Measurements from ENCODE around the gene CDH23.

The CDH23 gene

DNA sequence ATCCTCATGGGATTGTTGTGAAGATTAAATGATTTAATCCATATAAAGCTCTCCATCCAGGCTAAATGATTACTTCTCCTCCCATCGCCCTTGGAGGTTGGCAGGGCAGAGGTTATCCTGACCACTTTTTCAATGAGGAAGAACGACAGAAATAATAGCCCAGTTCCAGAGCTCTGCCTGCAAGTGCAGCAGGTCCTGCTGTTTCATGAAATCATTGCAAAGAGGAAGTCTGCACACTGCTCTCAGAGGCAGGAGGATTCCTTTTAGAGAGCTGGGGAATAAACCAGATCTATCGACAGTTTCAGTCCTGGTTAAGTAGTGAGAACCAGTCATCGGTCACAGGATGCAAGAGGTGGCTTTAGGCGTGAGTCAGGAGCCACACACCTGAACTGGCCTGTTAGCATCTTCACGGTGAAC, 25.0 kb upstream of the CDH23 start:
- Histone ChIP-seq H3K27me3 (ENCODE audit: control insufficient read depth, insufficient read depth, low read length) (no peaks in the 10 kb centered on the region), H3K9ac (no peak overlapping the region), H3K79me2 (no peaks in the 10 kb centered on the region), H3K4me2 (ENCODE audit: low read length) (no peak overlapping the region), H3K4me1 (peaks cover under 1% of the 10 kb centered on the region), H3K36me3 (ENCODE audit: control insufficient read depth, insufficient read depth, low read length) (no peaks in the 10 kb centered on the region), H3K9me3 (ENCODE audit: control insufficient read depth, low read length) (no peaks in the 10 kb centered on the region), H2AFZ (no peak overlapping the region), H3K27ac (no peak overlapping the region), H3K4me3 (ENCODE audit: low read depth, low read length) (no peak overlapping the region)
- TF ChIP-seq, protein P1, sequence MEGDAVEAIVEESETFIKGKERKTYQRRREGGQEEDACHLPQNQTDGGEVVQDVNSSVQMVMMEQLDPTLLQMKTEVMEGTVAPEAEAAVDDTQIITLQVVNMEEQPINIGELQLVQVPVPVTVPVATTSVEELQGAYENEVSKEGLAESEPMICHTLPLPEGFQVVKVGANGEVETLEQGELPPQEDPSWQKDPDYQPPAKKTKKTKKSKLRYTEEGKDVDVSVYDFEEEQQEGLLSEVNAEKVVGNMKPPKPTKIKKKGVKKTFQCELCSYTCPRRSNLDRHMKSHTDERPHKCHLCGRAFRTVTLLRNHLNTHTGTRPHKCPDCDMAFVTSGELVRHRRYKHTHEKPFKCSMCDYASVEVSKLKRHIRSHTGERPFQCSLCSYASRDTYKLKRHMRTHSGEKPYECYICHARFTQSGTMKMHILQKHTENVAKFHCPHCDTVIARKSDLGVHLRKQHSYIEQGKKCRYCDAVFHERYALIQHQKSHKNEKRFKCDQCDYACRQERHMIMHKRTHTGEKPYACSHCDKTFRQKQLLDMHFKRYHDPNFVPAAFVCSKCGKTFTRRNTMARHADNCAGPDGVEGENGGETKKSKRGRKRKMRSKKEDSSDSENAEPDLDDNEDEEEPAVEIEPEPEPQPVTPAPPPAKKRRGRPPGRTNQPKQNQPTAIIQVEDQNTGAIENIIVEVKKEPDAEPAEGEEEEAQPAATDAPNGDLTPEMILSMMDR (IDR thresholded peaks at IDR 0.05): no peak

GRCh38 chr10:71372882-71373495, 23.7 kb upstream of the CDH23 start:
- H3K9ac ChIP-seq: no peak overlapping the region
- H3K27ac ChIP-seq: no peak overlapping the region
- H3K36me3 ChIP-seq (ENCODE audit: control insufficient read depth, insufficient read depth, low read length): no peaks in the 10 kb centered on the region
- no peak overlapping the region for H3K4me2 ChIP-seq (ENCODE audit: low read length)
- TF ChIP-seq, protein P1 (IDR thresholded peaks at IDR 0.05): no peak
- no peaks in the 10 kb centered on the region for H3K27me3 ChIP-seq (ENCODE audit: control insufficient read depth, insufficient read depth, low read length)
- H3K4me3 ChIP-seq (ENCODE audit: low read depth, low read length): no peak overlapping the region
- H2AFZ ChIP-seq: no peak overlapping the region
- H3K4me1 ChIP-seq: peaks cover 3% of the 10 kb centered on the region
- H3K79me2 ChIP-seq: no peaks in the 10 kb centered on the region
- no peaks in the 10 kb centered on the region for H3K9me3 ChIP-seq (ENCODE audit: control insufficient read depth, low read length)

- Histone ChIP-seq H3K4me1 (peaks cover 3% of the 10 kb centered on the region), H3K79me2 (no peaks in the 10 kb centered on the region), H3K27ac (no peak overlapping the region), H2AFZ (no peak overlapping the region), H3K4me3 (ENCODE audit: low read depth, low read length) (no peak overlapping the region), H3K9me3 (ENCODE audit: control insufficient read depth, low read length) (no peaks in the 10 kb centered on the region), H3K27me3 (ENCODE audit: control insufficient read depth, insufficient read depth, low read length) (no peaks in the 10 kb centered on the region), H3K36me3 (ENCODE audit: control insufficient read depth, insufficient read depth, low read length) (no peaks in the 10 kb centered on the region), H3K9ac (no peak overlapping the region), H3K4me2 (ENCODE audit: low read length) (no peak overlapping the region)
- TF ChIP-seq, protein P1 (IDR thresholded peaks at IDR 0.05): no peak
These were observed 22.1 kb upstream of the CDH23 start for GRCh38 chr10:71374481-71375233.

GRCh38 chr10:71375952-71376351, 20.8 kb upstream of the CDH23 start:
- H3K79me2 ChIP-seq: no peaks in the 10 kb centered on the region
- TF ChIP-seq, protein P1 (IDR thresholded peaks at IDR 0.05): no peak
- H3K27me3 ChIP-seq (ENCODE audit: control insufficient read depth, insufficient read depth, low read length): no peaks in the 10 kb centered on the region
- H3K27ac ChIP-seq: no peak overlapping the region
- H2AFZ ChIP-seq: no peak overlapping the region
- no peaks in the 10 kb centered on the region for H3K9me3 ChIP-seq (ENCODE audit: control insufficient read depth, low read length)
- no peak overlapping the region for H3K4me3 ChIP-seq (ENCODE audit: low read depth, low read length)
- peaks cover 3% of the 10 kb centered on the region for H3K4me1 ChIP-seq
- H3K36me3 ChIP-seq (ENCODE audit: control insufficient read depth, insufficient read depth, low read length): no peaks in the 10 kb centered on the region
- no peak overlapping the region for H3K4me2 ChIP-seq (ENCODE audit: low read length)
- H3K9ac ChIP-seq: no peak overlapping the region
